CD14-positive monocyte (primary cell): ENCODE measurements around the gene AFF1. TPM values are rescaled to one million over a fixed set of nuclear protein-coding genes. Genes with fewer than 3 reads are reported as not detected.

Experiments
- DNase-seq, 3 donors: peaks; one replicate each; pipeline ENCODE4 v3.0.0-alpha.2; 2011 to 2022
- H2AFZ ChIP-seq: 2 replicates; pipeline ENCODE4 v1.6.0; 2012; ENCODE audit warnings: mild to moderate bottlenecking, low read depth, low read length, inconsistent platforms; ENCODE audit not compliant: insufficient read depth, poor library complexity, severe bottlenecking
- H3K27ac ChIP-seq, 2 donors: 1 replicate in 1 of 2; 2 replicates in 1 of 2; pipeline ENCODE4 v1.5.1; 2012 to 2013; ENCODE audit warnings: low read length in 2 of 2, control low read depth in 1 of 2, inconsistent platforms in 1 of 2, low read depth in 1 of 2, mild to moderate bottlenecking in 1 of 2
- H3K27me3 ChIP-seq, 2 donors: one replicate each; pipeline versions ENCODE4 v1.6.0 to v1.6.1; 2011 to 2013; ENCODE audit warnings: low read length in 2 of 2; ENCODE audit not compliant: control insufficient read depth in 2 of 2, insufficient read depth in 2 of 2
- H3K36me3 ChIP-seq, 2 donors: replicated peaks in 1 of 2; 1 replicate in 1 of 2; 2 replicates in 1 of 2; pipeline versions ENCODE4 v1.5.1 to v1.6.1; 2012 to 2013; ENCODE audit warnings: low read length in 2 of 2, control low read depth in 1 of 2, inconsistent platforms in 1 of 2, mild to moderate bottlenecking in 1 of 2; ENCODE audit not compliant: insufficient read depth in 2 of 2, control insufficient read depth in 1 of 2
- H3K4me1 ChIP-seq, 2 donors: 1 replicate in 1 of 2; 2 replicates in 1 of 2; pipeline versions ENCODE4 v1.5.1 to v1.6.1; 2012 to 2013; ENCODE audit warnings: low read length in 2 of 2, control low read depth in 1 of 2, inconsistent platforms in 1 of 2, mild to moderate bottlenecking in 1 of 2, moderate library complexity in 1 of 2; ENCODE audit not compliant: insufficient read depth in 2 of 2, control insufficient read depth in 1 of 2
- H3K4me2 ChIP-seq: replicated peaks from 2 replicates; pipeline ENCODE3; 2012; ENCODE audit warnings: low read length, moderate library complexity, mild to moderate bottlenecking; ENCODE audit not compliant: poor library complexity, severe bottlenecking; ENCODE audit errors: extremely low read depth
- H3K4me3 ChIP-seq, 3 experiments: fragments of 200-600 bp in 1 of 3; sonication (generic) in 1 of 3; replicated peaks in 1 of 3; 1 replicate in 2 of 3; 2 replicates in 1 of 3; pipeline ENCODE4 v1.5.1; 2011 to 2013; ENCODE audit warnings: low read length in 3 of 3, mild to moderate bottlenecking in 3 of 3, control low read depth in 2 of 3, low read depth in 2 of 3, inconsistent platforms in 1 of 3, moderate library complexity in 1 of 3
- H3K79me2 ChIP-seq: 2 replicates; pipeline ENCODE4 v1.6.0; 2012; ENCODE audit warnings: mild to moderate bottlenecking, control low read depth, inconsistent platforms, low read length, moderate library complexity; ENCODE audit not compliant: insufficient read depth
- H3K9ac ChIP-seq: 2 replicates; pipeline ENCODE4 v1.6.0; 2017; ENCODE audit warnings: low read length, mild to moderate bottlenecking; ENCODE audit not compliant: insufficient read depth, poor library complexity, severe bottlenecking
- H3K9me3 ChIP-seq, 2 donors: replicated peaks in 1 of 2; 1 replicate in 1 of 2; 2 replicates in 1 of 2; pipeline versions ENCODE4 v1.5.1 to v1.6.1; 2012 to 2013; ENCODE audit warnings: low read length in 2 of 2, control low read depth in 1 of 2; ENCODE audit not compliant: control insufficient read depth in 1 of 2, insufficient read depth in 1 of 2
- H4K20me1 ChIP-seq: 2 replicates; pipeline ENCODE4 v1.6.0; 2012; ENCODE audit warnings: mild to moderate bottlenecking, low read length, control low read depth, moderate library complexity; ENCODE audit not compliant: insufficient read depth
- H3K27ac Mint-ChIP-seq, 7 donors: one replicate each; pipeline ENCODE4 v1.8.0; 2020; ENCODE audit warnings: mild to moderate bottlenecking in 7 of 7, mixed read lengths in 7 of 7, moderate library complexity in 6 of 7, inconsistent platforms in 2 of 7
- H3K27me3 Mint-ChIP-seq, 3 donors: one replicate each; pipeline ENCODE4 v1.8.0; 2021 to 2022; ENCODE audit warnings: low read depth in 3 of 3, mild to moderate bottlenecking in 3 of 3, mixed read lengths in 3 of 3, moderate library complexity in 3 of 3, inconsistent platforms in 1 of 3
- H3K36me3 Mint-ChIP-seq, 2 donors: one replicate each; pipeline ENCODE4 v1.8.0; 2020; ENCODE audit warnings: mixed read lengths in 2 of 2, inconsistent platforms in 1 of 2, mild to moderate bottlenecking in 1 of 2
- H3K4me1 Mint-ChIP-seq: one replicate; pipeline ENCODE4 v1.8.0; 2020; ENCODE audit warnings: mild to moderate bottlenecking, mixed read lengths
- H3K4me3 Mint-ChIP-seq, 2 donors: one replicate each; pipeline ENCODE4 v1.8.0; 2020; ENCODE audit warnings: mild to moderate bottlenecking in 2 of 2, mixed read lengths in 2 of 2, moderate library complexity in 1 of 2
- H3K9me3 Mint-ChIP-seq, 7 donors: one replicate each; pipeline ENCODE4 v1.8.0; 2020 to 2022; ENCODE audit warnings: mixed read lengths in 7 of 7, mild to moderate bottlenecking in 6 of 7, moderate library complexity in 6 of 7, inconsistent platforms in 2 of 7
- CTCF ChIP-seq: fragments of 200-600 bp; IDR thresholded peaks from one replicate; pipeline ENCODE4 v1.8.0; 2022; ENCODE audit warnings: antibody characterized with exemption, mild to moderate bottlenecking
- WGBS: methylation state at CpG from one replicate; pipeline ENCODE4 v1.1.5; 2013; ENCODE audit warnings: missing lambda C conversion rate; ENCODE audit not compliant: insufficient coverage; 5-methylcytosine and 5-hydroxymethylcytosine counted together
- intact Hi-C, 2 donors: fragments of 100-400 bp; cut with micrococcal nuclease; formaldehyde crosslinking; loops; one replicate each; pipeline versions ENCODE4 v1.15.0 to v1.15.1; 2023
- polyA plus RNA-seq, 3 donors: library from polyadenylated mRNA; depleted of rRNA in 1 of 3; unstranded in 2 of 3; stranded (reverse) in 1 of 3; fragments of 300-500 nt in 2 of 3; fragments of >200 nt in 1 of 3; fragmentation: Illumina TruSeq in 2 of 3; gene quantifications; 1 replicate in 2 of 3; 2 replicates in 1 of 3; pipeline ENCODE4 v1.2.3, GENCODE V29; 2012 to 2021

Gene AFF1
- polyA plus RNA-seq, 3 donors = 7.5 to 20.9 (median 16.3) TPM

DNA sequence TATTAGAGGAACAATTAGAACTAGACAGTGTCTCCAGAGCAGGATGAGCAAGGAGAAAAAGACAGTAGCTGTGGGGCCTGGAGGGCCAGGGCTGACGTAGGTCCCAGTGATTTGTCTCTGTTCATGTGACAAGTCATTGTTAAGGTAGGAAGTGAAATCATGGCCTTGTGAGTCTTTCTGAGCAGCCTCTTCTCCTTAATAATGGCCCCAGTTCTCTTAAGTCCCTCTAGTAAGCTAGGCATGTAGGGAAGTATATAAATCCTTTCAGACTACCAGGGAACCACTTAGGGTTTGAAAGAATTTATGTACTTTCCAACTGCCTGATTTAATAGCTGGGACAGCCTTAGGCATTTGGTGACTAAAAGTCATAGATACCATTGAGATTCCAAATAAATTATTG is 152.6 kb downstream of the AFF1 start:
- no peak for TF ChIP-seq CTCF
- Mint-ChIP-seq H3K27ac (peak overlapping the region; percentile 12 to 88 (median 79)), H3K27me3 (no peaks in the 10 kb centered on the region), H3K36me3 (peaks cover 29 to 46% of the 10 kb centered on the region in 2 donors), H3K4me3 (no peak overlapping the region), H3K4me1 (peaks cover 23% of the 10 kb centered on the region), H3K9me3 (no peaks in the 10 kb centered on the region)
- no peaks in the 10 kb centered on the region for H3K9me3 ChIP-seq
- intact Hi-C loops = no loop called here
- no peak overlapping the region for H3K4me2 ChIP-seq
- peak; percentile 38 to 59 (median 45) for DNase-seq
- 0% methylated on average over 1 of the region's 1 CpG for WGBS
- peaks cover 24% of the 10 kb centered on the region for H4K20me1 ChIP-seq
- no peak overlapping the region for H2AFZ ChIP-seq
- peaks cover 17% of the 10 kb centered on the region for H3K79me2 ChIP-seq
- no peak overlapping the region for H3K4me3 ChIP-seq
- peaks cover 14 to 17% of the 10 kb centered on the region in 2 donors for H3K4me1 ChIP-seq
- peaks cover 12 to 33% of the 10 kb centered on the region in 2 donors for H3K36me3 ChIP-seq
- no peak overlapping the region for H3K9ac ChIP-seq
- no peaks in the 10 kb centered on the region for H3K27me3 ChIP-seq
- H3K27ac ChIP-seq = peak overlapping the region; percentile 11 to 73

DNA sequence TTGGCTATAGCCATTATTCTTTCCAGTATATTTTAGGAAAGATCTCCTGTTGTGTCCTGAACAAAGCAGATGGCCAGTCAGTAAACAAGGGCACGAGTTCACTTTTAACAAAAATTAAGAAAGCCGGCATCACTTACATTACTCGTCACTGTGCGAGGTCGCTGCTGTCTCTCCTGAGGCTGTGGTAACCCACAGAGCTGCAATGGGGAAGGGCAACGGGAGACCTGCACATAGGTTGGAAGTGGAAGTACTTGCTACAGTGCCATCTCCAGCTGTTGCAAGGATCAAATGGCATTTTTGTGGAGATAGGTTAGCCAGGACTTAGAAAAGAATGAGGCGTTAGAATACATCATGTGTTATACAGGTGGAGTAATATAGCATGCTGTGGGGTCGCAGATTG is 153.4 kb downstream of the AFF1 start:
- Histone ChIP-seq H3K4me3 (no peak overlapping the region), H3K4me2 (no peak overlapping the region), H3K27ac (peak overlapping the region in 1 of 2 donors; percentile 5), H3K4me1 (peaks cover 20 to 24% of the 10 kb centered on the region in 2 donors), H4K20me1 (peaks cover 17% of the 10 kb centered on the region), H2AFZ (no peak overlapping the region), H3K27me3 (no peaks in the 10 kb centered on the region), H3K36me3 (peaks cover 12 to 33% of the 10 kb centered on the region in 2 donors), H3K9me3 (no peaks in the 10 kb centered on the region), H3K9ac (no peak overlapping the region), H3K79me2 (peaks cover 10% of the 10 kb centered on the region)
- Mint-ChIP-seq H3K27me3 (no peaks in the 10 kb centered on the region), H3K36me3 (peaks cover 29 to 47% of the 10 kb centered on the region in 2 donors), H3K4me3 (no peak overlapping the region), H3K9me3 (no peaks in the 10 kb centered on the region), H3K4me1 (peaks cover 30% of the 10 kb centered on the region), H3K27ac (peak overlapping the region in 1 of 7 donors; percentile 37)
- TF ChIP-seq CTCF = no peak
- WGBS = 57% methylated on average over 2 of the region's 8 CpGs
- intact Hi-C loops = no loop called here
- no peak for DNase-seq
